Stimulated activated CD8-positive, alpha-beta memory T cell treated with anti-CD3 and anti-CD28 coated beads, Interleukin-12 subunit alpha, Interleukin-12 subunit beta, amount 100 ng/mL, for 4 hours (primary cell): ENCODE results near the gene REXO5.
"Not testable (repeated sequence)": the region's sequence is repeated elsewhere in the genome, so short reads cannot be mapped to it uniquely, and the experiment has no call there.

Experiments used
- DNase-seq: peaks from one replicate; pipeline ENCODE4 v3.0.0-alpha.2; 2020; ENCODE audit warnings: low read depth

Gene REXO5, protein sequence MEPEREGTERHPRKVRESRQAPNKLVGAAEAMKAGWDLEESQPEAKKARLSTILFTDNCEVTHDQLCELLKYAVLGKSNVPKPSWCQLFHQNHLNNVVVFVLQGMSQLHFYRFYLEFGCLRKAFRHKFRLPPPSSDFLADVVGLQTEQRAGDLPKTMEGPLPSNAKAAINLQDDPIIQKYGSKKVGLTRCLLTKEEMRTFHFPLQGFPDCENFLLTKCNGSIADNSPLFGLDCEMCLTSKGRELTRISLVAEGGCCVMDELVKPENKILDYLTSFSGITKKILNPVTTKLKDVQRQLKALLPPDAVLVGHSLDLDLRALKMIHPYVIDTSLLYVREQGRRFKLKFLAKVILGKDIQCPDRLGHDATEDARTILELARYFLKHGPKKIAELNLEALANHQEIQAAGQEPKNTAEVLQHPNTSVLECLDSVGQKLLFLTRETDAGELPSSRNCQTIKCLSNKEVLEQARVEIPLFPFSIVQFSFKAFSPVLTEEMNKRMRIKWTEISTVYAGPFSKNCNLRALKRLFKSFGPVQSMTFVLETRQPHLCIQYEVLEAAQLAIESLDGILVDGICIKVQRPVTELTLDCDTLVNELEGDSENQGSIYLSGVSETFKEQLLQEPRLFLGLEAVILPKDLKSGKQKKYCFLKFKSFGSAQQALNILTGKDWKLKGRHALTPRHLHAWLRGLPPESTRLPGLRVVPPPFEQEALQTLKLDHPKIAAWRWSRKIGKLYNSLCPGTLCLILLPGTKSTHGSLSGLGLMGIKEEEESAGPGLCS

GRCh38 chr16:20806168-20807050, at the start of gene REXO5, which contains the start of gene ERI2:
TSS of gene REXO5 (plus strand) at chr16:20806527. CDS start at chr16:20806954, 427 bp downstream.
TSS of gene ERI2 (minus strand) at chr16:20806472. CDS start at chr16:20806430, 42 bp downstream.
- DNase-seq = peak; percentile 60

DNA sequence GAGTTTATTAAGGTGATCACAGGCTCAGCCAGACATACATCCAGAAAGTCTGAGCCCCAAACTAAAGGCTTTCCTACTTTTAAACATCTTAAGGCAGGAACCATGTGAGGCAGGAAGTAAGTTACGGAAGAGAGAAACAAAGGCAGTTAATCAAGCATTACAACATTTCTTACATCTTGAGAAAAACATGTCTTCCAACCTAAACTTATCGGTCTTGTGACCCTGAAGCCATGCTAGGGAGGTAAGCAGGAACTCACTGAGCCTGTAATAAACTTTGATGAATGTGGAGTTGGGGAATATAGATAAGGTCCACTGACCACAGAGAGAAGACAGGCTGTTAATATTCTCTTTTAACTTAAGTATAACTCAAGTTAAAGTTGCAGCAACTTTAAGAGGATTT, 46.0 kb upstream of the REXO5 start:
- no peak for DNase-seq

GRCh38 chr16:20761175-20761574, 45.2 kb upstream of the REXO5 start:
- DNase-seq = no peak

- no peak for DNase-seq
Observed at GRCh38 chr16:20762404-20763123, 43.8 kb upstream of the REXO5 start.

GRCh38 chr16:20763461-20764232, 42.7 kb upstream of the REXO5 start, which contains the start of gene ACSM3:
TSS of gene ACSM3 (plus strand) at chr16:20764014. CDS start at chr16:20770035, 6,021 bp downstream.
- DNase-seq = peak; percentile 24

- not testable (repeated sequence) for DNase-seq
Observed at GRCh38 chr16:20764448-20764847, 41.9 kb upstream of the REXO5 start.

DNA sequence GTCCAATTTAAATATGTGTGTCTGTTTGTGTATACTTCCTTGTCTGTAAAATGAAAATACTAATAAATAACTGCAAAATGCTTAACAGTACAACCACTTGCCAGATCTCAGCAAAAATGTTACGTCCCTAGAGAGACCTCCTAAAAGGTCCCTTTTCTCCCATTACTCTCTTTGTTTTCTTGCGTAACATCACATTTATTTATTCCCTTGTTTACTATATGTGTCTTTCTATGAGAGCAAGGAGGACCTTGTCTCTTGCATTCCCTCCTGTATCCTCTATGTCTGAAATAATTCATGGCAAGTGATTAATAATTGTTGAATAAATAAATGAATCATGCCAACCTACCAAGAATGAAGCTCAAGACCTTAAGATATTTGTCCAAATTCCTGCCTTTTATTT, 40.6 kb upstream of the REXO5 start:
- DNase-seq = no peak

DNA sequence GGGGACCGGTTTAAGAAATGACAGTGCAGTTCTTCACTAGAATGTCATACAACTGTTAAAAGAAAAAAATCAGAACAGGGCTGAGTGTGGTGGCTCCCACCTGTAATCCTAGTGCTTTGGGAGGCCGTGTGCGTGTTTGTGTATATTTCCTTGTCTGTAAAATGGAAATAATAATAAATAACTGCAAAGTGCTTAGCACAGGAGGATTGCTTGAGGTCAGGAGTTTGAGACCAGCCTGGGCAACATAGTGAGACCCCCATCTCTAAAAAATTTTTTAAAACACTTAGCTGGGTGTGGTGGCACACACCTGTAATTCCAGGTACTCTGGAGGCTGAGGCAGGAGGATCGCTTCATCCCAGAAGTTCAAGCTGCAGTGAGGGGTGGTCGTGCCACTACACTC, 40.0 kb upstream of the REXO5 start:
- DNase-seq = no peak

DNA sequence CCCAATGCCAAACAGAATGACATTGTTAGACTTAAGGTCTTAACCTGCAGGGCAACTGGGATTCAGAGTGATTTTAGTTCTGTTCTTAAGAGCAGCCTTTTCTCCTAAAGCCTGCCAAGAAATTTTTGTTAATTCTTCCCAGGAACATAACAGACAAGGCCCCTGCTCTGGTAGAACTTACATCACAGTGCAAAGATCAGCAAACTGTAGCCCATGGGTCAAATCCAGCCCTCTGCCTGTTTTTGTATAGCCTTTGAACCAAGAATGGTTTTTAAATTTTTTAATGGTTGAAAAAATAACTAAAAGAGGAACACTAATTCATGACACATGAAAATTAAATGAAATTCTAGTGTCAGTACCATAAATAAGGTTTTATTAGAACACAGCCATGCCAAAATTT, 38.8 kb upstream of the REXO5 start:
- DNase-seq = no peak

DNA sequence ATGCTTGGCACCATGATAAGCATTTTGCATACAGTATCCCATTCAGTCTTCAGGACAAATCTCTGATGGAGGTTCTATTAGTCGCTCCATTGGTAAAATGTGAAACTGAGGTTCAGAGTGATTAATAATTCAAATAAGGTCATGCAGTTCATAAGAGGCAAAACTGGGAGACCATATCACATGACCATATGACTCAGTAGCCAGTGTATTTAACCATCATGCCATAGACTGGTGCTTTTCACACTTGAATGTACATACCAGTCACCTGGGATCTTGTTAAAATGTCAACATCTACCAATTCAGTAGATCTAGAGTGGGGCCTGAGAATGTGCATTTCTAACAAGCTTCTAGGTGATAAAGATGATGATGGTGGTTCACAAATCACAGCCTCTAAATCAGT, 38.2 kb upstream of the REXO5 start:
- no peak for DNase-seq

- DNase-seq = no peak
Observed at GRCh38 chr16:20768818-20769217, 37.5 kb upstream of the REXO5 start.

DNA sequence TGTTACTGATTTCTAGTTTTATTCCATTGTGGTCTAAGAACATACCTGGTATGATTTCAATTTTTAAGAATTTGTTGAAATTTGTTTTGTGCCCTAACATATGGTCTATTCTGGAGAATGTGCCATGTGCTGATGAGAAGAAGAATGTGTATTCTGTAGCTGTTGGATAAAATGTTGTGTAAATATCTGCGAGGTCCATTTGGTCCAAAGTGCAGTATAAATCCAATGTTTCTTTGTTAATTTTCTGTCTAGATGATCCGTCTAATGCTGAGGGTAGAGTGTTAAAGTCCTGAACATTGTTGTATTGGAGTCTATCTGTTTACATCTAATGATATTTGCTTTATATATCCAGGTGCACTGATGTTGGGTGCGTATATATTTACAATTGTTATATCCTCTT, 32.6 kb upstream of the REXO5 start:
- DNase-seq = no peak

GRCh38 chr16:20774703-20775362, 31.5 kb upstream of the REXO5 start:
- no peak for DNase-seq

GRCh38 chr16:20781697-20782096, 24.6 kb upstream of the REXO5 start:
- no peak for DNase-seq

GRCh38 chr16:20782470-20782869, 23.9 kb upstream of the REXO5 start:
- DNase-seq = no peak

GRCh38 chr16:20784204-20784603, 22.1 kb upstream of the REXO5 start:
- no peak for DNase-seq

DNA sequence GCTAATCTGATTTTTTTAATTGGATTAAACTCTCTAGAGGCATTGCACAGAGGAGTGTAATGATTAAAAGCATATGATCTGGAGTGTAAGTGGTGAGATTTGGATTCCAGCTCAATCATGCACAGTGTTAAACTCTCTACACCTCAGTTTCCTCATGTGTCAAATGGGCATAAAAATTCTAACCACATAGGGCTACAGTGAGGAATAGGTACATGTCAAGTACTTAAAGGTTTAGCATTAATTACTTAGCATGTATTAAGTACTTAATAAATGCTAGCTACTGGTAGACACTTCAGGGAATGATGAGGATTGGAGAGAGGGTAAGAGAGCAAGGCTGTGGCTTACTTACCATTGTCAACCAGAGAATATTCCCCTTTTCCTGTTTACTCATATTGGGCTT, 17.2 kb upstream of the REXO5 start:
- no peak for DNase-seq

GRCh38 chr16:20791923-20792612, 14.3 kb upstream of the REXO5 start:
- DNase-seq = no peak

DNA sequence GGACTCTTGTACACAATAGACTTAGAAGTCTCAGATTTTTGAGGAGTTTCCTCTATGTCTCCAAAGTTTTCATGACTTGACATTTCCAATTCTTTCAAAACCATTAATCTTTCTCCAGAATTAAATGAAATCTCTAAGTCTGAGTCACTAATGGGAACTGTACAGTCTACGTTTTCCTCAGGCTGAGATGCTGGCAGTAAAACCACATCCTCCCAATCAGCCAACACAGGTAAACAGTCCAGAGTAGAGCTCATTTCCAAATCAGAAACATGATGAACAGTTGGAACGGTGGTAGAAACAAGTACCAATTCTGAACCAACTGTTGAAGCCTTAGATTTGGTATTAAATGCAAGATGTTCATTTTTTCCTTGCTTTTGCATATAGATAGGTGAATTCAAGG, 8.0 kb upstream of the REXO5 start:
- DNase-seq = no peak
